IPS-NIHi7 (cell line): ENCODE measurements around the gene SLC44A5.
"Not testable (repeated sequence)": the region's sequence is repeated elsewhere in the genome, so short reads cannot be mapped to it uniquely, and the experiment has no call there.

Experiments used
- DNase-seq: peaks from one replicate; pipeline ENCODE4 v3.0.0; 2012; ENCODE audit warnings: mixed read lengths; ENCODE audit errors: extremely low spot score

SLC44A5 gene

GRCh38 chr1:75449998-75450397, 160.9 kb downstream of the SLC44A5 start:
- DNase-seq, result no peak

- no peak for DNase-seq
Observed at GRCh38 chr1:75444220-75444619, 166.7 kb downstream of the SLC44A5 start.

- no peak for DNase-seq
Observed at GRCh38 chr1:75440274-75440673, 170.6 kb downstream of the SLC44A5 start.

GRCh38 chr1:75438355-75438754, 172.6 kb downstream of the SLC44A5 start:
- no peak for DNase-seq

GRCh38 chr1:75431843-75432242, 179.1 kb downstream of the SLC44A5 start:
- no peak for DNase-seq

- no peak for DNase-seq
Observed at GRCh38 chr1:75430526-75430925, 180.4 kb downstream of the SLC44A5 start.

- no peak for DNase-seq
Observed at GRCh38 chr1:75426688-75427087, 184.2 kb downstream of the SLC44A5 start.

- DNase-seq, result no peak
Observed at GRCh38 chr1:75425001-75425650, 185.8 kb downstream of the SLC44A5 start.

GRCh38 chr1:75423616-75424015, 187.3 kb downstream of the SLC44A5 start:
- DNase-seq, result peak; percentile 26

- DNase-seq, result no peak
Observed at GRCh38 chr1:75423136-75423535, 187.8 kb downstream of the SLC44A5 start.

GRCh38 chr1:75421371-75421770, 189.5 kb downstream of the SLC44A5 start:
- DNase-seq, result no peak

GRCh38 chr1:75415187-75415586, 195.7 kb downstream of the SLC44A5 start:
- DNase-seq, result no peak

- no peak for DNase-seq
Observed at GRCh38 chr1:75412616-75413015, 198.3 kb downstream of the SLC44A5 start.

GRCh38 chr1:75404681-75405080, 206.2 kb downstream of the SLC44A5 start:
- DNase-seq, result not testable (repeated sequence)

GRCh38 chr1:75403147-75403646, 207.7 kb downstream of the SLC44A5 start:
- DNase-seq, result not testable (repeated sequence)

- DNase-seq, result no peak
Observed at GRCh38 chr1:75400716-75401115, 210.2 kb downstream of the SLC44A5 start.

- DNase-seq, result no peak
Observed at GRCh38 chr1:75396745-75397144, 214.2 kb downstream of the SLC44A5 start.

GRCh38 chr1:75396260-75396659, 214.7 kb downstream of the SLC44A5 start:
- no peak for DNase-seq

GRCh38 chr1:75394386-75395139, 216.4 kb downstream of the SLC44A5 start:
- no peak for DNase-seq

- no peak for DNase-seq
Observed at GRCh38 chr1:75392278-75392677, 218.6 kb downstream of the SLC44A5 start.

GRCh38 chr1:75375476-75376447, 235.2 kb downstream of the SLC44A5 start:
- DNase-seq, result not testable (repeated sequence)
